Measurements from ENCODE around the gene ATP6V1E1. TPM values are rescaled to one million over a fixed set of nuclear protein-coding genes. Genes with fewer than 3 reads are reported as not detected.

ATP6V1E1 gene
- polyA plus RNA-seq, 1 experiment: 198 TPM

DNA sequence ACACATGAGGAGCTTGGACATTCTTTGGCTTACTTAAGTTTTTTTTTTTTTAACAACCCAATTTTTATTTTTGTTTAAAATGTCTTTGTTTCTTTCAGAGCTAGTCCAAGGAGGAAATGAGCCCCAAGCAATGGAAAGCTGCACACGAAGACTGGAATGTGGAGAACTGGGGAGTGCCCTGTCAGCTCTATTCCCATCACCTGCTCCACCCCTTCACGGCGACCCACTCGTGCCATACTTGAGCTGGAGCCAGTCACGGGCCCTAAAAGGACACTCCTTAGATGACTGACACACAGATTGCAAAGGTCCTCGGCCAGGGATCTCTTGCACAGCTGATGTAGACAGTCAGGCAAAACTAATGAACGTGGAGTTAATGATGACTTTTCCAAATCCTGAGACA is 75.8 kb downstream of the ATP6V1E1 start:
- ChIA-PET POLR2A (no interaction called here), CTCF (interaction anchor here (0.6 to 1.9 kb wide), 2 partner anchors 15 to 381 kb away, joined by 3 to 7 read pairs; no protein-coding TSS in a partner anchor)
- no peaks in the 10 kb centered on the region for H3K9me3 ChIP-seq (ENCODE audit: control insufficient read depth, insufficient read depth, low read length)
- TF ChIP-seq, protein P1, sequence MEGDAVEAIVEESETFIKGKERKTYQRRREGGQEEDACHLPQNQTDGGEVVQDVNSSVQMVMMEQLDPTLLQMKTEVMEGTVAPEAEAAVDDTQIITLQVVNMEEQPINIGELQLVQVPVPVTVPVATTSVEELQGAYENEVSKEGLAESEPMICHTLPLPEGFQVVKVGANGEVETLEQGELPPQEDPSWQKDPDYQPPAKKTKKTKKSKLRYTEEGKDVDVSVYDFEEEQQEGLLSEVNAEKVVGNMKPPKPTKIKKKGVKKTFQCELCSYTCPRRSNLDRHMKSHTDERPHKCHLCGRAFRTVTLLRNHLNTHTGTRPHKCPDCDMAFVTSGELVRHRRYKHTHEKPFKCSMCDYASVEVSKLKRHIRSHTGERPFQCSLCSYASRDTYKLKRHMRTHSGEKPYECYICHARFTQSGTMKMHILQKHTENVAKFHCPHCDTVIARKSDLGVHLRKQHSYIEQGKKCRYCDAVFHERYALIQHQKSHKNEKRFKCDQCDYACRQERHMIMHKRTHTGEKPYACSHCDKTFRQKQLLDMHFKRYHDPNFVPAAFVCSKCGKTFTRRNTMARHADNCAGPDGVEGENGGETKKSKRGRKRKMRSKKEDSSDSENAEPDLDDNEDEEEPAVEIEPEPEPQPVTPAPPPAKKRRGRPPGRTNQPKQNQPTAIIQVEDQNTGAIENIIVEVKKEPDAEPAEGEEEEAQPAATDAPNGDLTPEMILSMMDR (IDR thresholded peaks at IDR 0.05; ENCODE audit: low read depth, low read length): no peak
- H3K4me3 ChIP-seq (ENCODE audit: low read depth, low read length): no peak overlapping the region
- H3K27ac ChIP-seq (ENCODE audit: low read depth, low read length): no peak overlapping the region
- H3K27me3 ChIP-seq (ENCODE audit: control insufficient read depth, insufficient read depth, low read length): peaks cover 3% of the 10 kb centered on the region
- no peak for DNase-seq (ENCODE audit: low read depth, low spot score)

DNA sequence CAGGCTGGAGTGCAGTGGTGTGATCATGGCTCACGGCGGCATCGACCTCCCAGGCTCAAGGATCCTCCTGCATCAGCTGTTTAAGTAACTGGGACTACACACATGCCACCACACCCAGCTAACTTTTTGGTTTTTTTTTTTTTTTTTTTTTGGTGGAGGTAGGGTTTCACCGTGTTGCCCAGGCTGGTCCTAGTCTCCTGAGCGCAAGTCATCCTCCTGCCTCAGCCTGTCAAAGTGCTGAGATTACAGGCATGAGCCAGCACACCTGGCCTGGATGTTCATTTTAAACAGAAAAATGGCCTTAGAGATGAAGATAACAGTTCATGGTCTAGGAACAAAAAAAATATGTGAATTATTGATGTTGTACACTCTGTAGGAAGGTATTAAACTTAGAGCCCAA is 78.9 kb downstream of the ATP6V1E1 start:
- H3K27me3 ChIP-seq (ENCODE audit: control insufficient read depth, insufficient read depth, low read length): no peaks in the 10 kb centered on the region
- H3K4me3 ChIP-seq (ENCODE audit: low read depth, low read length): no peak overlapping the region
- no peak for DNase-seq (ENCODE audit: low read depth, low spot score)
- ChIA-PET CTCF (interaction anchor here (1.3 kb wide), 1 partner anchor 8 kb away, joined by 8 read pairs; no protein-coding TSS in a partner anchor), POLR2A (no interaction called here)
- TF ChIP-seq, protein P1 (IDR thresholded peaks at IDR 0.05; ENCODE audit: low read depth, low read length): no peak
- no peak overlapping the region for H3K27ac ChIP-seq (ENCODE audit: low read depth, low read length)
- H3K9me3 ChIP-seq (ENCODE audit: control insufficient read depth, insufficient read depth, low read length): no peaks in the 10 kb centered on the region

DNA sequence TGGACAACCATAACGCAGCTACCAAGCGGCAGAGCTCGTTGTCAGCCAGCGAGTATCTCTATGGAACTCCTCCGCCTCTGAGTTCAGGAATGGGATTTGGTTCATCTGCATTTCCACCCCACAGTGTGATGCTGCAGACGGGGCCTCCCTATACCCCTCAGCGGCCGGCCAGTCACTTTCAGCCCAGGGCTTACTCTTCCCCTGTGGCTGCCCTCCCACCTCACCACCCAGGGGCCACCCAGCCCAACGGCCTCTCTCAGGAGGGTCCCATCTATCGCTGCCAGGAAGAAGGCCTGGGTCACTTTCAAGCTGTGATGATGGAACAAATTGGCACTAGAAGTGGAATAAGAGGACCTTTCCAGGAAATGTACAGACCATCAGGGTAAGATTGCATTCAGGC is 79.4 kb downstream of the ATP6V1E1 start:
- no peaks in the 10 kb centered on the region for H3K27me3 ChIP-seq (ENCODE audit: control insufficient read depth, insufficient read depth, low read length)
- ChIA-PET CTCF (interaction anchor here (1.3 kb wide), 1 partner anchor 9 kb away, joined by 8 read pairs; no protein-coding TSS in a partner anchor), POLR2A (no interaction called here)

DNA sequence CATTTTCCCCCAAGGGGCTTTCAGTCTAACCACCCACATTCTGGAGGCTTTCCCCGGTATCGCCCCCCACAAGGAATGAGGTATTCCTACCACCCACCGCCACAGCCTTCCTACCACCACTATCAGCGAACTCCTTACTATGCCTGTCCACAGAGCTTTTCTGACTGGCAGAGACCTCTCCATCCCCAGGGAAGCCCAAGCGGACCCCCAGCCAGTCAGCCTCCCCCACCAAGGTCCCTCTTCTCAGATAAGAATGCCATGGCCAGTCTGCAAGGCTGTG is 79.9 kb downstream of the ATP6V1E1 start:
- no peaks in the 10 kb centered on the region for H3K27me3 ChIP-seq (ENCODE audit: control insufficient read depth, insufficient read depth, low read length)
- ChIA-PET POLR2A (no interaction called here), CTCF (interaction anchor here (1.3 kb wide), 1 partner anchor 9 kb away, joined by 8 read pairs; no protein-coding TSS in a partner anchor)
- no peak overlapping the region for H3K4me3 ChIP-seq (ENCODE audit: low read depth, low read length)
- H3K9me3 ChIP-seq (ENCODE audit: control insufficient read depth, insufficient read depth, low read length): no peaks in the 10 kb centered on the region
- TF ChIP-seq, protein P1 (IDR thresholded peaks at IDR 0.05; ENCODE audit: low read depth, low read length): no peak
- no peak overlapping the region for H3K27ac ChIP-seq (ENCODE audit: low read depth, low read length)
- DNase-seq (ENCODE audit: low read depth, low spot score): no peak

More for the DNA sequence above, 79.4 kb downstream of the ATP6V1E1 start:
- Histone ChIP-seq H3K27ac (ENCODE audit: low read depth, low read length) (no peak overlapping the region), H3K4me3 (ENCODE audit: low read depth, low read length) (no peak overlapping the region), H3K9me3 (ENCODE audit: control insufficient read depth, insufficient read depth, low read length) (no peaks in the 10 kb centered on the region)
- no peak for DNase-seq (ENCODE audit: low read depth, low spot score)
- TF ChIP-seq, protein P1 (IDR thresholded peaks at IDR 0.05; ENCODE audit: low read depth, low read length): no peak

DNA sequence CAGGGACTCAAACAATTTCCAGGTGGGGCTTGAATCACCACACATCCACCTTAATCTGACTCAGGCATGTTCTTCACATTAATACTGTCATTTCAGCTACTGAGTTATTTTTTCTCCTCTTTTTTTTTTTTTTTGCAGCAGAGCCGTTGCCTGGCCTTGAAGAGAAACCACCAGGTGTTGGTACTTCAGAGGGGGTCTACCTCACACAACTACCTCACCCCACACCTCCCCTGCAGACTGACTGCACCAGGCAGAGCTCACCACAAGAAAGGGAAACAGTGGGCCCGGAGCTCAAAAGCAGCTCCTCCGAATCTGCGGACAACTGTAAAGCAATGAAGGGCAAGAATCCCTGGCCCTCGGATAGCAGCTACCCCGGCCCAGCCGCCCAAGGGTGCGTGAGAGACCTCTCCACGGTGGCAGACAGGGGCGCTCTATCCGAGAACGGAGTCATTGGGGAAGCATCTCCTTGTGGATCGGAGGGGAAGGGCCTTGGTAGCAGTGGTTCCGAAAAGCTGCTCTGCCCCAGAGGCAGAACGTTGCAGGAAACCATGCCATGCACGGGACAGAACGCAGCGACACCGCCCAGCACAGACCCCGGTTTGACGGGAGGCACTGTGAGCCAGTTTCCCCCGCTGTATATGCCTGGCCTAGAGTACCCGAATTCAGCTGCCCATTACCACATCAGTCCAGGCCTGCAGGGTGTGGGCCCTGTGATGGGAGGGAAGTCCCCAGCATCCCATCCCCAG is 80.4 kb downstream of the ATP6V1E1 start:
- H3K27me3 ChIP-seq (ENCODE audit: control insufficient read depth, insufficient read depth, low read length): no peaks in the 10 kb centered on the region
- no peak for DNase-seq (ENCODE audit: low read depth, low spot score)
- H3K9me3 ChIP-seq (ENCODE audit: control insufficient read depth, insufficient read depth, low read length): no peaks in the 10 kb centered on the region
- TF ChIP-seq, protein P1 (IDR thresholded peaks at IDR 0.05; ENCODE audit: low read depth, low read length): no peak
- POLR2A ChIA-PET: no interaction called here
- H3K27ac ChIP-seq (ENCODE audit: low read depth, low read length): no peak overlapping the region
- no peak overlapping the region for H3K4me3 ChIP-seq (ENCODE audit: low read depth, low read length)
- CTCF ChIA-PET: interaction anchor here (0.6 to 1.3 kb wide), 2 partner anchors 10 to 631 kb away, joined by 3 to 8 read pairs; no protein-coding TSS in a partner anchor
